ENCODE data around the gene RHOBTB3. TPM values are rescaled to one million over a fixed set of nuclear protein-coding genes. Genes with fewer than 3 reads are reported as not detected.

The RHOBTB3 gene
- total RNA-seq, 4 donors from 2014 or later, result 16.7 to 39.4 (median 28.2) TPM

DNA sequence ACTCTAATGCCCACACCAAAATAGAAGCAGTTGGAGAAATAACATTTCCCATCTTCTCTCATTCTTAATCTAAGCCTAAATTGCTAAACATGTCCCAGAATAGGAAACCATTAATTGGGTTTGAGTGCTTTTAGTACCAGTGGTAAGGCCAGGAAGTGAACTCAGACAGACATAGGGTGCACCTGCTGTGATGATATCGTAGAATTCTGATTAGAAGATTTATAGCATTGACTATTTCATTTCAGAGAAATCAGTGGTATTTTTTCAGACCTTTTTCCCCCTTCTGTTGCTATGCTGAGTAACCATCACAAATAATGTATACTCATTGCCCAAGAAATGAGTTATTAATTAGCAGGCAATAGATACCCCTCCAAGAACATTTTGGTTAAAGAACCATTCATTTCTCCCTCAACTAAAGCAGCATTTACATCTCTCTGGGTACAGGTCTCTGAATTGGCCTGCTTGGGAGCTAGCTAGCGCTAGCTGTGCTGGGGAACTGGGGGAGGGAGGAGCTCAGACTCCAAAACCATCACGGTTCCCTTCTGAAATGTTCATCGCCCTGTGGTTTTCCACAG, 84.1 kb downstream of the RHOBTB3 start:
- 87% methylated on average over 4 of the region's 4 CpGs for WGBS, 2 donors
- no peak for TF ChIP-seq POLR2A (IDR thresholded peaks at IDR 0.05)
- TF ChIP-seq, protein P1, sequence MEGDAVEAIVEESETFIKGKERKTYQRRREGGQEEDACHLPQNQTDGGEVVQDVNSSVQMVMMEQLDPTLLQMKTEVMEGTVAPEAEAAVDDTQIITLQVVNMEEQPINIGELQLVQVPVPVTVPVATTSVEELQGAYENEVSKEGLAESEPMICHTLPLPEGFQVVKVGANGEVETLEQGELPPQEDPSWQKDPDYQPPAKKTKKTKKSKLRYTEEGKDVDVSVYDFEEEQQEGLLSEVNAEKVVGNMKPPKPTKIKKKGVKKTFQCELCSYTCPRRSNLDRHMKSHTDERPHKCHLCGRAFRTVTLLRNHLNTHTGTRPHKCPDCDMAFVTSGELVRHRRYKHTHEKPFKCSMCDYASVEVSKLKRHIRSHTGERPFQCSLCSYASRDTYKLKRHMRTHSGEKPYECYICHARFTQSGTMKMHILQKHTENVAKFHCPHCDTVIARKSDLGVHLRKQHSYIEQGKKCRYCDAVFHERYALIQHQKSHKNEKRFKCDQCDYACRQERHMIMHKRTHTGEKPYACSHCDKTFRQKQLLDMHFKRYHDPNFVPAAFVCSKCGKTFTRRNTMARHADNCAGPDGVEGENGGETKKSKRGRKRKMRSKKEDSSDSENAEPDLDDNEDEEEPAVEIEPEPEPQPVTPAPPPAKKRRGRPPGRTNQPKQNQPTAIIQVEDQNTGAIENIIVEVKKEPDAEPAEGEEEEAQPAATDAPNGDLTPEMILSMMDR (IDR thresholded peaks at IDR 0.05), result no peak
- intact Hi-C loops (cut with DNase I; ENCODE audit: low total_unique reads), result no loop called here
- H3K4me3 ChIP-seq (ENCODE audit: low read depth, poor library complexity, severe bottlenecking), result no peak overlapping the region
- no peak for DNase-seq (ENCODE audit: low spot score in 2 of 2)

DNA sequence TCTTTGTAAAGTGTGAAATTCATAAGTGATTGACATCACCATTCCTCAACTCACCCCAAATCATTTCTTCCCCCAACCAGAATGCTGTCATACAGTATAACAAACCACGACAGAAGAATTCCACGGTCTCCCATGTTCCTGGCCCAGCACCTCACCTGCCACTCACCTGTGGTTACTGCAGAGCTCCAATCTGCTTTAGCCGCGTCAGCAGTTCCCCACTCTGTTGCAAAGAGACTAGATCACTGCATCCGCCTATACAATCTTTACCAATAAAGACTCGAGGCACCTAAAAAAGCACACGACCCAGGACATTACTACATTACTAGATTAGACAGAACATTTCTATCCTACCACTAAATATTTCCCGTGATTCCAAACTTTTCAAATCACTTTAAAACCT, 85.2 kb downstream of the RHOBTB3 start:
- WGBS, 2 donors, result 84 to 88% methylated on average over 8 of the region's 8 CpGs
- intact Hi-C loops (cut with DNase I; ENCODE audit: low total_unique reads), result no loop called here
- DNase-seq (ENCODE audit: low spot score in 2 of 2), result no peak
- H3K4me3 ChIP-seq (ENCODE audit: low read depth, poor library complexity, severe bottlenecking), result no peak overlapping the region
- TF ChIP-seq POLR2A (IDR thresholded peaks at IDR 0.05), result no peak
- TF ChIP-seq, protein P1 (IDR thresholded peaks at IDR 0.05), result no peak

DNA sequence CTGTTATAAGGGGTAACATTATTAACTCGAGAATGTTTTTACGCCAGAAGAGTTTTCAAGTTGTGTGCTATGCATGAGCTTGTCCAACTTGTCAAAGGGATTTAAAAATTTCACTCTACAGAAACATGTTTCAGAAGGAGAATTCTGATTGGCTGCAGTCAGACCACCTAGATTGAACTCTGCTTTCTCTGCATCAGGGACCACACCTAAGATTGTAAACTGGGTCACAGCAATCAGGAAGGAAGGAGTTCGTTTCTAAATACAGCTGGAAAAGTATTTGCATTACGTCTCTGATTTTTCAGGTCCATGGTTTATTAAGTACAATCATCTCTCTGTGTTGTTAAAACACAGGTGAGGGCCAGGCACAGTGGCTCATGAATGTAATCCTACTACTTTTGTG, 85.6 kb downstream of the RHOBTB3 start:
- 56 to 69% methylated on average over 4 of the region's 4 CpGs for WGBS, 2 donors
- H3K4me3 ChIP-seq (ENCODE audit: low read depth, poor library complexity, severe bottlenecking), result no peak overlapping the region
- intact Hi-C loops (cut with DNase I; ENCODE audit: low total_unique reads), result no loop called here
- no peak for DNase-seq (ENCODE audit: low spot score in 2 of 2)
- no peak for TF ChIP-seq POLR2A (IDR thresholded peaks at IDR 0.05)
- TF ChIP-seq, protein P1 (IDR thresholded peaks at IDR 0.05), result no peak

DNA sequence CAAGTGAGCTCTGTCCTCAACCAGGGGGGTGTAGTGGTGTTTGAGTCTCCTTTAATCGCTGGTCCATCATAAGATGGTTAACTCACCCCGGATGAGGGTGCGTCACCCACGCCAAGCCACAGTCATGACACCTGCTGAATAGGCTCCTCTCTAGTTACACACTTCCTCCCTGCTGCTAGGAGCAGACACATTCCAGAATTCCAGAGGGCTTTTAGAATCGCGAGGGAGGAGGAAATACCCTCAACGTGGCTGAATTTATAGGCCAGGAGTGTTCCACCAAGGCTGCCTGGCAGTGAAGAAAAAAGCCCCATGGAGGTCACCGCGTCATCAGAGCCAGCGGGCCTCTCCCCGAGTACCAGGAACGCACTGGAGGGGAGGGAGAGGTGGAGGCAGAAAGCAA, 86.3 kb downstream of the RHOBTB3 start:
- TF ChIP-seq, protein P1 (IDR thresholded peaks at IDR 0.05), result no peak
- TF ChIP-seq POLR2A (IDR thresholded peaks at IDR 0.05), result no peak
- DNase-seq (ENCODE audit: low spot score in 2 of 2), result no peak
- intact Hi-C loops (cut with DNase I; ENCODE audit: low total_unique reads), result no loop called here
- no peak overlapping the region for H3K4me3 ChIP-seq (ENCODE audit: low read depth, poor library complexity, severe bottlenecking)
- WGBS, 2 donors, result 65 to 66% methylated on average over 12 of the region's 12 CpGs

DNA sequence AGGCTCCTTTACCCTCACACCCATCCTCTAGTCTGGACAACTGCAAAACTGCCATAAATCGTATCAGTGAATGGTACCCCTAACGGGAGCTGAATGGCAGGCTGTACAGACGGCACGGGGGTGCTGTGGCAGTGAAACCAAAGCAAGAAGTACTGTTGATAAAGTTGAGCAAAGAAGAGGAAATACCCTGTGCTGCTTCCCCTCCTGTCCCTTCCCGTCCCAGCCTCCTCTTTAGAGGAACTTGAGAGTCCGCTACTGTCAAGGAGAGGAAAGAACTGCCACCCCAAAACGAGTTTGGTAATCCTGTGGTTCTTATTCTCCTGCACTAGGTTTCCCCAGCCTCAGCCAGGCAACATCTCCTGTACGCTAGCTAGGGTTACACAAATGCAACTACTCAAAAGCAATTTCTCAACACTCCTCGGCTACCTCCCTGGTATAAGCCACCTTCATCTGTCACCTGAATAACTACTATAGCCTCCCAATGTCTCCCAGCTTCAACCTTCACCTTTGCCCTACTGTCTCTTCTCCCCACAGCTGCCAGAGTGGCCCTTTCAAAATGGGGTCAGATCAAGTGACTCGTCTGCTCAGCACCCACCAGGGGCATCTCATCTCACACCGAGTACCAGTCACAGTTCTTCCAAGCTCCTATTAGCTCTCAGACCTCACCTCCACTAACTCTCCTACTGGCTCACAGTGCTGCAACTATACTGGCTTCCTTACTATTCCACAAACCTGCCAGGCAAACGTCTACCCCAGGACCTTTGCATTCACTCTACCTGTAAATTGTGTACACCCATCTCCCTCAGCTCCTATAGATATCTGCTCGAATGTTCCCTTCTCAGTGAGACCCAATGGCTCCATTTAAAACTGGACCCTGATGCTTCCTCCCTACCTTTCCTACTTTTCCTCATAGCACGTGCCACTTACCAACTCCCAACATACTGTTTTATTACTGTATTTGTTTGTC, 87.3 kb downstream of the RHOBTB3 start:
- whole genome bisulfite sequencing, 2 donors, result 76 to 78% methylated on average over 14 of the region's 14 CpGs
- no peak for DNase-seq (ENCODE audit: low spot score in 2 of 2)
- intact Hi-C loops (cut with DNase I; ENCODE audit: low total_unique reads), result no loop called here
- TF ChIP-seq POLR2A (IDR thresholded peaks at IDR 0.05), result no peak
- TF ChIP-seq, protein P1 (IDR thresholded peaks at IDR 0.05), result no peak
- H3K4me3 ChIP-seq (ENCODE audit: low read depth, poor library complexity, severe bottlenecking), result no peak overlapping the region
